ENCODE results near the gene PCDHA3.
"Not testable (repeated sequence)": the region's sequence is repeated elsewhere in the genome, so short reads cannot be mapped to it uniquely, and the experiment has no call there.

The PCDHA3 gene

GRCh38 chr5:140821375-140822280 is 20.8 kb downstream of the PCDHA3 start, which contains the start of gene PCDHA5:
Gene PCDHA5, plus strand, starts transcription at chr5:140821613.
- DNase-seq (ENCODE audit: low spot score): peak; percentile 45

- DNase-seq (ENCODE audit: low spot score): no peak
Observed at GRCh38 chr5:140822281-140822629, 21.4 kb downstream of the PCDHA3 start.

GRCh38 chr5:140822969-140823368 is 22.1 kb downstream of the PCDHA3 start:
- DNase-seq (ENCODE audit: low spot score): not testable (repeated sequence)

- no peak for DNase-seq (ENCODE audit: low spot score)
Observed at GRCh38 chr5:140823475-140823874, 22.6 kb downstream of the PCDHA3 start.

- DNase-seq (ENCODE audit: low spot score): peak; percentile 53
Observed at GRCh38 chr5:140827704-140828361, 27.0 kb downstream of the PCDHA3 start, which contains the start of gene PCDHA6. Gene PCDHA6, plus strand, starts transcription at chr5:140827960. Its CDS starts 132 bp downstream, at chr5:140828092.

- peak; percentile 28 for DNase-seq (ENCODE audit: low spot score)
Observed at GRCh38 chr5:140828362-140828737, 27.5 kb downstream of the PCDHA3 start.

GRCh38 chr5:140829511-140830501 is 28.9 kb downstream of the PCDHA3 start:
- DNase-seq (ENCODE audit: low spot score): not testable (repeated sequence)

- peak; percentile 73 for DNase-seq (ENCODE audit: low spot score)
Observed at GRCh38 chr5:140833993-140834392, 33.1 kb downstream of the PCDHA3 start, which contains the start of gene PCDHA7. Gene PCDHA7, plus strand, starts transcription at chr5:140834269. Its CDS starts 115 bp downstream, at chr5:140834384.

- not testable (repeated sequence) for DNase-seq (ENCODE audit: low spot score)
Observed at GRCh38 chr5:140834439-140835008, 33.7 kb downstream of the PCDHA3 start.

- DNase-seq (ENCODE audit: low spot score): no peak
Observed at GRCh38 chr5:140835622-140836510, 35.0 kb downstream of the PCDHA3 start.

GRCh38 chr5:140840978-140841962 is 40.4 kb downstream of the PCDHA3 start, which contains the start of gene PCDHA8:
Gene PCDHA8, plus strand, starts transcription at chr5:140841187. Its CDS starts 135 bp downstream, at chr5:140841322.
- DNase-seq (ENCODE audit: low spot score): peak; percentile 71

GRCh38 chr5:140842798-140843733 is 42.2 kb downstream of the PCDHA3 start:
- DNase-seq (ENCODE audit: low spot score): no peak

GRCh38 chr5:140848139-140849102 is 47.6 kb downstream of the PCDHA3 start, which contains the start of gene PCDHA9:
Gene PCDHA9, plus strand, starts transcription at chr5:140848382. Its CDS starts 114 bp downstream, at chr5:140848496.
- not testable (repeated sequence) for DNase-seq (ENCODE audit: low spot score)

- DNase-seq (ENCODE audit: low spot score): not testable (repeated sequence)
Observed at GRCh38 chr5:140849831-140850634, 49.2 kb downstream of the PCDHA3 start.

Data from pons (tissue), 1 donor.